LHCN-M2 (cell line): ENCODE measurements around the gene CTSO. TPM values are rescaled to one million over a fixed set of nuclear protein-coding genes. Genes with fewer than 3 reads are reported as not detected.

Experiments
- total RNA-seq: library from RNA; depleted of rRNA; stranded (reverse); fragments of >200 nt; gene quantifications from 2 replicates; pipeline ENCODE4 v1.2.3, GENCODE V29; 2014; rRNA removed

The CTSO gene
- total RNA-seq, 1 experiment from 2014 or later = 20.7 TPM

Other genes starting within 250 kb of the CTSO start
- 2.3 and 3.4 TPM in 2 replicates for gene GUCY1B1, start 194.8 kb downstream of the CTSO start, total RNA-seq
- gene ASIC5, start 87.6 kb downstream of the CTSO start, total RNA-seq = not detected in 2 replicates
- gene TDO2, start 50.2 kb downstream of the CTSO start, total RNA-seq = 0.80 and 1.4 TPM in 2 replicates